GM12878 (cell line): ENCODE data around the gene ICA1. TPM values are rescaled to one million over a fixed set of nuclear protein-coding genes. Genes with fewer than 3 reads are reported as not detected.

Experiments
- ATAC-seq: fragments of 200-7000 bp; cut with Tn5 transposase; 3 replicates; pipeline ENCODE4 v1.9.1; 2020; ENCODE audit warnings: mild to moderate bottlenecking, moderate library complexity
- BruUV-seq: library from RNA; stranded (reverse); fragments of 400-500 nt; replicated peaks from 2 replicates; lab custom pipeline; 2021; lab: Mats Ljungman, UMichigan
- CTCF ChIA-PET: fragments of 300-600 bp; sonication (Branson Sonifier 250); formaldehyde crosslinking; extraction: SDS; loops from one replicate; lab custom pipeline; 2021; ENCODE audit warnings: inconsistent platforms; lab: Yijun Ruan, JAX
- POLR2A ChIA-PET: fragments of 350-600 bp; formaldehyde crosslinking; extraction: SDS; loops from one replicate; lab custom pipeline; 2021; ENCODE audit warnings: inconsistent platforms; lab: Charles Lee
- RAD21 ChIA-PET: fragments of 300-600 bp; sonication (Branson Sonifier 250); formaldehyde crosslinking; loops from one replicate; lab custom pipeline; 2023; ENCODE audit warnings: antibody characterized with exemption; ENCODE audit not compliant: unreplicated experiment; lab: Charles Lee
- SMC1A ChIA-PET: fragments of 300-600 bp; sonication (Branson Sonifier 250); formaldehyde crosslinking; loops from one replicate; lab custom pipeline; 2023; ENCODE audit not compliant: unreplicated experiment, uncharacterized antibody; lab: Charles Lee
- DNase-seq: peaks from one replicate; pipeline ENCODE4 v3.0.0-alpha.2; 2011; ENCODE audit warnings: low read depth, low spot score
- FAIRE-seq: peaks from 3 replicates; lab custom pipeline; 2011; peaks lifted over from hg19 to GRCh38; lab: Jason Lieb, UNC
- H2AFZ ChIP-seq: 2 replicates; pipeline ENCODE4 v1.6.0; 2011; ENCODE audit warnings: low read depth, low read length, control low read depth; ENCODE audit not compliant: control insufficient read depth
- H3K27ac ChIP-seq: 2 replicates; pipeline ENCODE4 v1.5.1; 2011; ENCODE audit warnings: control low read depth; ENCODE audit not compliant: control insufficient read depth, insufficient read depth
- H3K27me3 ChIP-seq, 2 experiments: replicated peaks in 1 of 2; 2 replicates each; pipeline versions ENCODE4 v1.6.0 to v1.6.1; 2011; ENCODE audit warnings: low read length in 1 of 2; ENCODE audit not compliant: control insufficient read depth in 2 of 2, insufficient read depth in 2 of 2
- H3K36me3 ChIP-seq, 2 experiments: 2 replicates each; pipeline ENCODE4 v1.5.1; 2011; ENCODE audit warnings: low read length in 1 of 2; ENCODE audit not compliant: control insufficient read depth in 2 of 2, insufficient read depth in 2 of 2
- H3K4me1 ChIP-seq: 2 replicates; pipeline ENCODE4 v1.6.1; 2011; ENCODE audit warnings: mild to moderate bottlenecking, low read length, moderate library complexity, mixed read lengths; ENCODE audit not compliant: control insufficient read depth, insufficient read depth
- H3K4me2 ChIP-seq: 2 replicates; pipeline ENCODE4 v1.6.0; 2011; ENCODE audit warnings: control low read depth; ENCODE audit not compliant: control insufficient read depth, insufficient read depth
- H3K4me3 ChIP-seq: fragments of 200-600 bp; sonication (generic); 2 replicates; pipeline ENCODE4 v1.5.1; 2016
- H3K79me2 ChIP-seq: 2 replicates; pipeline ENCODE4 v1.6.0; 2011; ENCODE audit warnings: low read length; ENCODE audit not compliant: control insufficient read depth, insufficient read depth
- H3K9ac ChIP-seq: 2 replicates; pipeline ENCODE4 v1.8.0; 2011; ENCODE audit warnings: low read length, control low read depth, mixed read lengths; ENCODE audit not compliant: control insufficient read depth, insufficient read depth
- H3K9me3 ChIP-seq: replicated peaks from 3 replicates; pipeline ENCODE4 v1.5.1; 2011; ENCODE audit warnings: mild to moderate bottlenecking, low read length; ENCODE audit not compliant: control insufficient read depth, insufficient read depth
- H4K20me1 ChIP-seq: 2 replicates; pipeline ENCODE4 v1.6.0; 2011; ENCODE audit not compliant: control insufficient read depth, insufficient read depth
- ASH2L ChIP-seq: fragments of 300-600, 200-600 bp; sonication (generic); IDR thresholded peaks from 2 replicates; pipeline ENCODE4 v1.6.1; 2017; ENCODE audit warnings: low read depth, mild to moderate bottlenecking, borderline replicate concordance
- BMI1 ChIP-seq: fragments of 450-650 bp; IDR thresholded peaks from 2 replicates; pipeline ENCODE4 v1.6.1; 2016; ENCODE audit warnings: mild to moderate bottlenecking, moderate library complexity, borderline replicate concordance
- CHD2 ChIP-seq: IDR thresholded peaks from 2 replicates; pipeline ENCODE4 v1.6.1; 2011; ENCODE audit warnings: low read depth, low read length, improper control_type of control experiment, borderline replicate concordance
- CREB1 ChIP-seq: IDR thresholded peaks from 2 replicates; pipeline ENCODE4 v1.6.1; 2012; ENCODE audit warnings: low read depth, mild to moderate bottlenecking, inconsistent platforms
- IRF5 ChIP-seq: fragments of 450-650 bp; IDR thresholded peaks from 2 replicates; pipeline ENCODE4 v1.6.1; 2017; ENCODE audit warnings: borderline replicate concordance
- PAX5 ChIP-seq: IDR thresholded peaks from 2 replicates; pipeline ENCODE4 v1.6.1; 2011; ENCODE audit warnings: low read depth, low read length, borderline replicate concordance
- PRDM15 ChIP-seq: fragments of 450-650 bp; formaldehyde crosslinking; IDR thresholded peaks from 2 replicates; pipeline ENCODE4 v1.4.0; 2020; ENCODE audit warnings: mild to moderate bottlenecking, moderate library complexity
- ZNF384 ChIP-seq: IDR thresholded peaks from 2 replicates; pipeline ENCODE4 v1.6.1; 2012; ENCODE audit warnings: low read depth, mild to moderate bottlenecking, low read length, improper control_type of control experiment, borderline replicate concordance
- WGBS: methylation state at CpG from one replicate; pipeline ENCODE4 v1.1.6; 2016; ENCODE audit warnings: low lambda C conversion rate; ENCODE audit not compliant: insufficient replicate concordance, insufficient coverage; ENCODE audit errors: missing lambda C conversion rate; 5-methylcytosine and 5-hydroxymethylcytosine counted together
- in situ Hi-C: fragments of 300-500 bp; cut with MboI; formaldehyde crosslinking; loops from 9 replicates; pipeline ENCODE4 v1.14.3; 2018; ENCODE audit warnings: mixed read lengths
- intact Hi-C: fragments of 100-400 bp; cut with micrococcal nuclease; formaldehyde crosslinking; loops from one replicate; pipeline ENCODE4 v1.14.2; 2022; ENCODE audit not compliant: unreplicated experiment
- polyA plus RNA-seq, 11 experiments: library from polyadenylated mRNA; depleted of rRNA in 4 of 11; unstranded in 6 of 11; stranded (reverse) in 5 of 11; fragments of >200 nt; fragmentation: Nextera tagmentation in 4 of 11; fragmentation: Illumina TruSeq in 1 of 11; extraction: Ambion mirVana in 4 of 11; extraction: Trizol in 1 of 11; gene quantifications; 1 replicate in 1 of 11; 2 replicates in 10 of 11; pipeline versions ENCODE4 v1.2.1 to v1.2.3, GENCODE V29; 2011 to 2016; ENCODE audit warnings: inconsistent platforms in 2 of 11, missing spikeins in 2 of 11, low read depth in 1 of 11
- total RNA-seq, 4 experiments: library from RNA; depleted of rRNA in 3 of 4; stranded (reverse); fragments of >200 nt in 3 of 4; fragmentation: Illumina TruSeq in 1 of 4; extraction: Trizol in 1 of 4; gene quantifications; 2 replicates each; pipeline versions ENCODE4 v1.2.1 to v1.2.3, GENCODE V29; 2013 to 2021
- TF ChIP-seq, protein P1 (sequence below): fragments of 450-650 bp; IDR thresholded peaks from 2 replicates; pipeline ENCODE4 v1.6.1; 2016; ENCODE audit warnings: mild to moderate bottlenecking, moderate library complexity, borderline replicate concordance
- TF ChIP-seq, protein P2 (sequence below): IDR thresholded peaks from 2 replicates; pipeline ENCODE4 v1.6.1; 2011; ENCODE audit warnings: borderline replicate concordance, low read depth, mild to moderate bottlenecking, moderate library complexity, mixed read lengths, low read length; ENCODE audit not compliant: insufficient read depth; ENCODE audit errors: extremely low read length

ICA1 gene
- total and polyA plus RNA-seq, 10 of the 15 experiments (the other 5 are each of a cell fraction or from before 2014, with no cell fraction given): 1.3 to 35.1 (median 3.3) TPM

- TF ChIP-seq PRDM15 (CRISPR knock-in tag): no peak
- TF ChIP-seq, all 136 proteins: peak for 0
Observed at GRCh38 chr7:8146106-8146787, 115.7 kb downstream of the ICA1 start (continued).

- ChIA-PET POLR2A (interaction anchor here (1.7 kb wide), 1 partner anchor 11 kb away, joined by 9 read pairs; no protein-coding TSS in a partner anchor), RAD21 (interaction anchor here (0.7 kb wide), 1 partner anchor 14 kb away, joined by 3 read pairs; no protein-coding TSS in a partner anchor), SMC1A (interaction anchor here (0.8 to 2.7 kb wide), 2 partner anchors 27 to 42 kb away, joined by 3 to 15 read pairs; no protein-coding TSS in a partner anchor), CTCF (no interaction called here)
- Histone ChIP-seq H2AFZ (no peak overlapping the region), H3K9ac (no peak overlapping the region), H3K36me3 (no peaks in the 10 kb centered on the region), H3K79me2 (no peaks in the 10 kb centered on the region), H3K27ac (no peak overlapping the region), H3K4me3 (no peak overlapping the region), H3K4me2 (no peak overlapping the region), H3K27me3 (no peaks in the 10 kb centered on the region), H4K20me1 (no peaks in the 10 kb centered on the region), H3K9me3 (no peaks in the 10 kb centered on the region), H3K4me1 (peaks cover 20% of the 10 kb centered on the region)
- intact Hi-C loops: no loop called here
- in situ Hi-C loops: loop anchor here (25.0 kb wide), 1 partner anchor 1883 kb away; the partner anchor contains the start of gene CYTH3
- 90% methylated on average over 4 of the region's 4 CpGs for WGBS
- FAIRE-seq (no peak), ATAC-seq (no peak), DNase-seq (no peak)
- no TSS peak for BruUV-seq
- no peak for TF ChIP-seq ASH2L
- no peak for TF ChIP-seq CHD2
- TF ChIP-seq, protein P1, sequence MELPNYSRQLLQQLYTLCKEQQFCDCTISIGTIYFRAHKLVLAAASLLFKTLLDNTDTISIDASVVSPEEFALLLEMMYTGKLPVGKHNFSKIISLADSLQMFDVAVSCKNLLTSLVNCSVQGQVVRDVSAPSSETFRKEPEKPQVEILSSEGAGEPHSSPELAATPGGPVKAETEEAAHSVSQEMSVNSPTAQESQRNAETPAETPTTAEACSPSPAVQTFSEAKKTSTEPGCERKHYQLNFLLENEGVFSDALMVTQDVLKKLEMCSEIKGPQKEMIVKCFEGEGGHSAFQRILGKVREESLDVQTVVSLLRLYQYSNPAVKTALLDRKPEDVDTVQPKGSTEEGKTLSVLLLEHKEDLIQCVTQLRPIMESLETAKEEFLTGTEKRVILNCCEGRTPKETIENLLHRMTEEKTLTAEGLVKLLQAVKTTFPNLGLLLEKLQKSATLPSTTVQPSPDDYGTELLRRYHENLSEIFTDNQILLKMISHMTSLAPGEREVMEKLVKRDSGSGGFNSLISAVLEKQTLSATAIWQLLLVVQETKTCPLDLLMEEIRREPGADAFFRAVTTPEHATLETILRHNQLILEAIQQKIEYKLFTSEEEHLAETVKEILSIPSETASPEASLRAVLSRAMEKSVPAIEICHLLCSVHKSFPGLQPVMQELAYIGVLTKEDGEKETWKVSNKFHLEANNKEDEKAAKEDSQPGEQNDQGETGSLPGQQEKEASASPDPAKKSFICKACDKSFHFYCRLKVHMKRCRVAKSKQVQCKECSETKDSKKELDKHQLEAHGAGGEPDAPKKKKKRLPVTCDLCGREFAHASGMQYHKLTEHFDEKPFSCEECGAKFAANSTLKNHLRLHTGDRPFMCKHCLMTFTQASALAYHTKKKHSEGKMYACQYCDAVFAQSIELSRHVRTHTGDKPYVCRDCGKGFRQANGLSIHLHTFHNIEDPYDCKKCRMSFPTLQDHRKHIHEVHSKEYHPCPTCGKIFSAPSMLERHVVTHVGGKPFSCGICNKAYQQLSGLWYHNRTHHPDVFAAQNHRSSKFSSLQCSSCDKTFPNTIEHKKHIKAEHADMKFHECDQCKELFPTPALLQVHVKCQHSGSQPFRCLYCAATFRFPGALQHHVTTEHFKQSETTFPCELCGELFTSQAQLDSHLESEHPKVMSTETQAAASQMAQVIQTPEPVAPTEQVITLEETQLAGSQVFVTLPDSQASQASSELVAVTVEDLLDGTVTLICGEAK: no peak
- TF ChIP-seq PAX5: no peak
- TF ChIP-seq IRF5: no peak
- TF ChIP-seq, protein P2, sequence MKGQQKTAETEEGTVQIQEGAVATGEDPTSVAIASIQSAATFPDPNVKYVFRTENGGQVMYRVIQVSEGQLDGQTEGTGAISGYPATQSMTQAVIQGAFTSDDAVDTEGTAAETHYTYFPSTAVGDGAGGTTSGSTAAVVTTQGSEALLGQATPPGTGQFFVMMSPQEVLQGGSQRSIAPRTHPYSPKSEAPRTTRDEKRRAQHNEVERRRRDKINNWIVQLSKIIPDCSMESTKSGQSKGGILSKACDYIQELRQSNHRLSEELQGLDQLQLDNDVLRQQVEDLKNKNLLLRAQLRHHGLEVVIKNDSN: no peak
- no peak for TF ChIP-seq BMI1
- TF ChIP-seq ZNF384: no peak
- no peak for TF ChIP-seq CREB1
Observed at GRCh38 chr7:8144856-8145255, 117.1 kb downstream of the ICA1 start.
